Stomach (tissue), 9 donors: ENCODE results near the gene ATL2. TPM values are rescaled to one million over a fixed set of nuclear protein-coding genes. Genes with fewer than 3 reads are reported as not detected.
"Not testable (repeated sequence)": the region's sequence is repeated elsewhere in the genome, so short reads cannot be mapped to it uniquely, and the experiment has no call there.

Experiments
- DNase-seq, 2 donors: peaks; one replicate each; pipeline versions ENCODE4 v3.0.0 to v3.0.0-alpha.2; 2013 to 2019
- H3K27ac ChIP-seq, 5 donors: fragments of 200-600 bp in 4 of 5; sonication (generic) in 4 of 5; one replicate each; pipeline ENCODE4 v1.5.1; 2013 to 2019; ENCODE audit warnings: mild to moderate bottlenecking in 1 of 5, moderate library complexity in 1 of 5
- H3K27me3 ChIP-seq, 3 donors: fragments of 200-600 bp; sonication (generic); one replicate each; pipeline ENCODE4 v1.5.1; 2017 to 2019; ENCODE audit warnings: mixed run types in 1 of 3
- H3K36me3 ChIP-seq, 4 donors: fragments of 200-600 bp; sonication (generic); 1 replicate in 3 of 4; 2 replicates in 1 of 4; pipeline ENCODE4 v1.5.1; 2016 to 2019
- H3K4me1 ChIP-seq, 4 donors: fragments of 200-600 bp; sonication (generic); one replicate each; pipeline ENCODE4 v1.5.1; 2016 to 2019
- H3K4me3 ChIP-seq, 4 donors: fragments of 200-600 bp; sonication (generic) in 3 of 4; one replicate each; pipeline ENCODE4 v1.5.1; 2016 to 2019; ENCODE audit warnings: mild to moderate bottlenecking in 1 of 4
- H3K9me3 ChIP-seq, 4 donors: fragments of 200-600 bp; sonication (generic); one replicate each; pipeline ENCODE4 v1.5.1; 2016 to 2019
- CTCF ChIP-seq, 7 experiments: fragments of 450-650 bp in 4 of 7; fragments of 200-600 bp in 3 of 7; sonication (generic) in 3 of 7; IDR thresholded peaks; one replicate each; pipeline ENCODE4 v1.5.1; 2016 to 2019; ENCODE audit warnings: antibody characterized with exemption in 7 of 7, control low read depth in 2 of 7, mild to moderate bottlenecking in 1 of 7
- EP300 ChIP-seq: sonication (generic); formaldehyde crosslinking; IDR thresholded peaks from one replicate; pipeline ENCODE4 v1.6.1; 2017; ENCODE audit warnings: antibody characterized with exemption
- POLR2A ChIP-seq, 4 donors: fragments of 450-650 bp; IDR thresholded peaks; one replicate each; pipeline ENCODE4 v1.6.1; 2016; ENCODE audit warnings: antibody characterized with exemption in 4 of 4, control low read depth in 2 of 4, mild to moderate bottlenecking in 1 of 4, moderate library complexity in 1 of 4
- POLR2AphosphoS5 ChIP-seq, 3 donors: sonication (generic); formaldehyde crosslinking; IDR thresholded peaks; one replicate each; pipeline ENCODE4 v1.6.1; 2016; ENCODE audit warnings: antibody characterized with exemption in 3 of 3
- whole genome bisulfite sequencing, 5 donors: extraction: QIAGEN DNeasy Blood & Tissue Kit in 3 of 5; methylation state at CpG; one replicate each; pipeline versions ENCODE4 v1.1.5 to v1.1.7; 2013 to 2018; 5-methylcytosine and 5-hydroxymethylcytosine counted together
- intact Hi-C: fragments of 100-400 bp; cut with DNase I; formaldehyde crosslinking; loops from one replicate; pipeline ENCODE4 v1.15.1; 2023; ENCODE audit warnings: low total_unique reads
- polyA plus RNA-seq, 3 donors: library from polyadenylated mRNA; stranded (reverse); fragments of 200-250 nt; gene quantifications; one replicate each; pipeline ENCODE4 v1.2.3, GENCODE V29; 2013
- total RNA-seq, 5 donors: library from RNA; depleted of rRNA; stranded (reverse); fragments of >200 nt; gene quantifications; one replicate each; pipeline versions ENCODE4 v1.1.0 to v1.2.3, GENCODE V29; 2014 to 2016
- donor health status: healthy with polysubstance abuse.
- donor health status: Bipolar disorder and iron deficiency.
- donor health status: healthy.

The ATL2 gene
- total and polyA plus RNA-seq, 8 donors, result 8.4 to 462 (median 64.2) TPM

- Histone ChIP-seq H3K4me3 (no peak overlapping the region), H3K36me3 (no peaks in the 10 kb centered on the region), H3K27me3 (no peaks in the 10 kb centered on the region), H3K4me1 (peaks cover 0 to 23% (median 7%) of the 10 kb centered on the region in 4 donors), H3K9me3 (peaks cover 8 to 23% (median 17%) of the 10 kb centered on the region in 4 donors), H3K27ac (no peak overlapping the region)
- 49 to 71% (median 65%) methylated on average over 3 of the region's 3 CpGs for WGBS, 5 donors
- TF ChIP-seq CTCF (IDR thresholded peaks at IDR 0.05) (no peak), POLR2AphosphoS5 (IDR thresholded peaks at IDR 0.05) (no peak), POLR2A (IDR thresholded peaks at IDR 0.05) (no peak), EP300 (no peak)
- no peak for DNase-seq
- intact Hi-C loops, result no loop called here
Measured at GRCh38 chr2:38415023-38415422, 38.0 kb upstream of the ATL2 start.

GRCh38 chr2:38412235-38412871 is 35.3 kb upstream of the ATL2 start:
- WGBS, 5 donors, result 88 to 92% (median 90%) methylated on average over 4 of the region's 4 CpGs
- H3K27ac ChIP-seq, intact Hi-C loops, H3K27me3 ChIP-seq, DNase-seq, H3K36me3 ChIP-seq, H3K4me3 ChIP-seq: not testable (repeated sequence)
- Histone ChIP-seq H3K9me3 (peaks cover 8 to 23% (median 17%) of the 10 kb centered on the region in 4 donors), H3K4me1 (peaks cover 2 to 24% (median 12%) of the 10 kb centered on the region in 4 donors)

GRCh38 chr2:38409156-38410102 is 32.4 kb upstream of the ATL2 start:
- DNase-seq, result peak; percentile 43 to 63
- WGBS, 5 donors, result 20 to 40% (median 32%) methylated on average over 2 of the region's 2 CpGs
- peak overlapping the region in 2 of 5 donors; percentile 33 to 53 for H3K27ac ChIP-seq
- TF ChIP-seq POLR2AphosphoS5 (IDR thresholded peaks at IDR 0.05) (no peak), EP300 (no peak), POLR2A (IDR thresholded peaks at IDR 0.05) (no peak), CTCF (IDR thresholded peaks at IDR 0.05) (no peak)
- H3K4me1 ChIP-seq, result peaks cover 6 to 42% (median 26%) of the 10 kb centered on the region in 4 donors
- no peak overlapping the region for H3K4me3 ChIP-seq
- H3K36me3 ChIP-seq, result no peaks in the 10 kb centered on the region
- no peaks in the 10 kb centered on the region for H3K27me3 ChIP-seq
- peaks cover 8 to 23% (median 17%) of the 10 kb centered on the region in 4 donors for H3K9me3 ChIP-seq
- intact Hi-C loops, result no loop called here

GRCh38 chr2:38407111-38407682 is 30.1 kb upstream of the ATL2 start:
- intact Hi-C loops, result no loop called here
- no peak overlapping the region for H3K4me3 ChIP-seq
- WGBS, 5 donors, result 41 to 58% (median 45%) methylated on average over 4 of the region's 4 CpGs
- H3K4me1 ChIP-seq, result peaks cover 6 to 42% (median 26%) of the 10 kb centered on the region in 4 donors
- peaks cover under 1 to 7% (median 4%) of the 10 kb centered on the region in 4 donors for H3K9me3 ChIP-seq
- no peaks in the 10 kb centered on the region for H3K36me3 ChIP-seq
- H3K27me3 ChIP-seq, result no peaks in the 10 kb centered on the region
- peak in 1 of 2 donors; percentile 66 for DNase-seq
- TF ChIP-seq POLR2AphosphoS5 (IDR thresholded peaks at IDR 0.05), result peak in 1 of 3 donors; percentile 2
- no peak for TF ChIP-seq POLR2A (IDR thresholded peaks at IDR 0.05)
- TF ChIP-seq EP300, result no peak
- peak overlapping the region; percentile 31 to 67 (median 62) for H3K27ac ChIP-seq

- 58 to 77% (median 74%) methylated on average over 8 of the region's 8 CpGs for WGBS, 5 donors
Measured at GRCh38 chr2:38406597-38407110, 29.6 kb upstream of the ATL2 start.

More at GRCh38 chr2:38406597-38407110, 29.6 kb upstream of the ATL2 start:
- H3K9me3 ChIP-seq, result peaks cover 0 to 1% (median under 1%) of the 10 kb centered on the region in 4 donors
- TF ChIP-seq EP300 (no peak), POLR2AphosphoS5 (IDR thresholded peaks at IDR 0.05) (no peak), CTCF (IDR thresholded peaks at IDR 0.05) (no peak), POLR2A (IDR thresholded peaks at IDR 0.05) (no peak)
- H3K4me3 ChIP-seq, result no peak overlapping the region
- no peaks in the 10 kb centered on the region for H3K36me3 ChIP-seq
- intact Hi-C loops, result no loop called here
- DNase-seq, result no peak
- peaks cover 6 to 42% (median 26%) of the 10 kb centered on the region in 4 donors for H3K4me1 ChIP-seq
- no peaks in the 10 kb centered on the region for H3K27me3 ChIP-seq
- peak overlapping the region; percentile 31 to 67 (median 62) for H3K27ac ChIP-seq
